Measurements from ENCODE around the gene SLC13A3.

SLC13A3 gene

GRCh38 chr20:46636514-46636913 is 14.7 kb downstream of the SLC13A3 start:
- DNase-seq (ENCODE audit: low spot score) (no peak), FAIRE-seq (no peak)

GRCh38 chr20:46635514-46636136 is 15.6 kb downstream of the SLC13A3 start:
- DNase-seq (ENCODE audit: low spot score), result no peak

GRCh38 chr20:46634528-46634927 is 16.7 kb downstream of the SLC13A3 start:
- DNase-seq (ENCODE audit: low spot score), result no peak
- no peak for FAIRE-seq

More at GRCh38 chr20:46635514-46636136, 15.6 kb downstream of the SLC13A3 start:
- FAIRE-seq, result no peak

- no peak for DNase-seq (ENCODE audit: low spot score)
- FAIRE-seq, result no peak
Observed at GRCh38 chr20:46631874-46632446, 19.3 kb downstream of the SLC13A3 start.

GRCh38 chr20:46631212-46631869 is 19.9 kb downstream of the SLC13A3 start:
- FAIRE-seq, result no peak
- DNase-seq (ENCODE audit: low spot score), result no peak

GRCh38 chr20:46630306-46630705 is 21.0 kb downstream of the SLC13A3 start:
- DNase-seq (ENCODE audit: low spot score) (no peak), FAIRE-seq (no peak)

- DNase-seq (ENCODE audit: low spot score), result no peak
- FAIRE-seq, result no peak
Observed at GRCh38 chr20:46629341-46629740, 21.9 kb downstream of the SLC13A3 start.

- FAIRE-seq (no peak), DNase-seq (ENCODE audit: low spot score) (no peak)
Observed at GRCh38 chr20:46627234-46627633, 24.0 kb downstream of the SLC13A3 start.

GRCh38 chr20:46626758-46627157 is 24.5 kb downstream of the SLC13A3 start:
- DNase-seq (ENCODE audit: low spot score), result no peak
- no peak for FAIRE-seq

GRCh38 chr20:46625875-46626373 is 25.3 kb downstream of the SLC13A3 start:
- DNase-seq (ENCODE audit: low spot score), result no peak
- no peak for FAIRE-seq

- no peak for DNase-seq (ENCODE audit: low spot score)
- no peak for FAIRE-seq
Observed at GRCh38 chr20:46624946-46625345, 26.3 kb downstream of the SLC13A3 start.

- no peak for DNase-seq (ENCODE audit: low spot score)
- FAIRE-seq, result no peak
Observed at GRCh38 chr20:46622165-46622564, 29.1 kb downstream of the SLC13A3 start.

- FAIRE-seq, result peak; percentile 20
- no peak for DNase-seq (ENCODE audit: low spot score)
Observed at GRCh38 chr20:46621492-46621891, 29.8 kb downstream of the SLC13A3 start.

- DNase-seq (ENCODE audit: low spot score) (no peak), FAIRE-seq (no peak)
Observed at GRCh38 chr20:46619445-46619844, 31.8 kb downstream of the SLC13A3 start.

- DNase-seq (ENCODE audit: low spot score) (peak; percentile 32), FAIRE-seq (no peak)
Observed at GRCh38 chr20:46618316-46619100, 32.8 kb downstream of the SLC13A3 start.

- FAIRE-seq, result no peak
Observed at GRCh38 chr20:46614503-46614902, 36.8 kb downstream of the SLC13A3 start.

GRCh38 chr20:46610145-46610544 is 41.1 kb downstream of the SLC13A3 start:
- DNase-seq (ENCODE audit: low spot score) (no peak), FAIRE-seq (no peak)

More at GRCh38 chr20:46614503-46614902, 36.8 kb downstream of the SLC13A3 start:
- no peak for DNase-seq (ENCODE audit: low spot score)

- FAIRE-seq (no peak), DNase-seq (ENCODE audit: low spot score) (no peak)
Observed at GRCh38 chr20:46609043-46609442, 42.2 kb downstream of the SLC13A3 start.

- FAIRE-seq (no peak), DNase-seq (ENCODE audit: low spot score) (no peak)
Observed at GRCh38 chr20:46607849-46608497, 43.3 kb downstream of the SLC13A3 start.

- no peak for DNase-seq (ENCODE audit: low spot score)
- FAIRE-seq, result no peak
Observed at GRCh38 chr20:46607191-46607848, 43.9 kb downstream of the SLC13A3 start.

- FAIRE-seq, result no peak
Observed at GRCh38 chr20:46606817-46607190, 44.5 kb downstream of the SLC13A3 start.

More at GRCh38 chr20:46606817-46607190, 44.5 kb downstream of the SLC13A3 start:
- DNase-seq (ENCODE audit: low spot score), result no peak

Measured in RCC 7860 (cell line).